ENCODE measurements around the gene MAPT.

MAPT gene

GRCh38 chr17:46071796-46072195 lies 177.4 kb downstream of the MAPT start:
- no peak for DNase-seq

GRCh38 chr17:46072998-46073397 lies 178.6 kb downstream of the MAPT start:
- no peak for DNase-seq

GRCh38 chr17:46074540-46074939 lies 180.2 kb downstream of the MAPT start:
- no peak for DNase-seq
